DOHH2 (cell line): ENCODE results near the gene CITED4.

ENCODE experiments used
- H3F3A ChIP-seq: fragments of 200-600 bp; sonication (generic), shearing (Covaris generic); 2 replicates; pipeline ENCODE4 v1.6.0; 2016; ENCODE audit warnings: antibody characterized with exemption, mild to moderate bottlenecking; ENCODE audit not compliant: control insufficient read depth, insufficient read depth
- H3K27ac ChIP-seq: fragments of 200-600 bp; sonication (generic); 2 replicates; pipeline ENCODE4 v1.5.1; 2014; ENCODE audit warnings: low read depth, mild to moderate bottlenecking, low read length, moderate library complexity
- H3K27me3 ChIP-seq: fragments of 200-600 bp; sonication (generic); 2 replicates; pipeline ENCODE4 v1.6.1; 2014; ENCODE audit warnings: mild to moderate bottlenecking, low read length, mixed read lengths; ENCODE audit not compliant: control insufficient read depth
- H3K36me3 ChIP-seq: fragments of 200-600 bp; sonication (generic); 2 replicates; pipeline ENCODE4 v1.6.1; 2014; ENCODE audit warnings: mild to moderate bottlenecking, low read length, moderate library complexity, mixed read lengths; ENCODE audit not compliant: control insufficient read depth
- H3K4me1 ChIP-seq: fragments of 200-600 bp; sonication (generic); 2 replicates; pipeline ENCODE4 v1.6.1; 2014; ENCODE audit warnings: mild to moderate bottlenecking, low read length, mixed read lengths; ENCODE audit not compliant: control insufficient read depth
- H3K4me2 ChIP-seq: fragments of 200-600 bp; sonication (generic); 2 replicates; pipeline ENCODE4 v1.6.0; 2014; ENCODE audit warnings: mild to moderate bottlenecking, low read length, moderate library complexity
- H3K4me3 ChIP-seq: fragments of 200-600 bp; sonication (generic); 2 replicates; pipeline ENCODE4 v1.5.1; 2014; ENCODE audit warnings: mild to moderate bottlenecking, low read length, mixed read lengths
- H3K79me2 ChIP-seq: fragments of 200-600 bp; sonication (generic); 2 replicates; pipeline ENCODE4 v1.6.1; 2014; ENCODE audit warnings: mild to moderate bottlenecking, low read length, mixed read lengths; ENCODE audit not compliant: control insufficient read depth
- H3K9me2 ChIP-seq: fragments of 200-600 bp; sonication (generic); replicated peaks from 2 replicates; pipeline ENCODE4 v1.6.1; 2014; ENCODE audit warnings: mild to moderate bottlenecking, low read length, mixed read lengths; ENCODE audit not compliant: control insufficient read depth
- H3K9me3 ChIP-seq: fragments of 200-600 bp; sonication (generic); 2 replicates; pipeline ENCODE4 v1.6.1; 2014; ENCODE audit warnings: antibody characterized with exemption, low read length, mixed read lengths; ENCODE audit not compliant: control insufficient read depth, insufficient read depth
- H4K20me1 ChIP-seq: fragments of 200-600 bp; sonication (generic); 2 replicates; pipeline ENCODE4 v1.6.0; 2014; ENCODE audit warnings: low read depth, mild to moderate bottlenecking, antibody characterized with exemption, low read length, moderate library complexity; ENCODE audit not compliant: control insufficient read depth, insufficient read depth
- CTCF ChIP-seq: fragments of 200-600 bp; sonication (generic); IDR thresholded peaks from one replicate; pipeline ENCODE4 v1.5.1; 2014; ENCODE audit warnings: antibody characterized with exemption, mild to moderate bottlenecking, low read depth, low read length; ENCODE audit not compliant: poor library complexity, severe bottlenecking
- EZH2phosphoT487 ChIP-seq: fragments of 200-600 bp; sonication (generic); IDR thresholded peaks from 2 replicates; pipeline ENCODE4 v1.6.1; 2017; ENCODE audit warnings: borderline replicate concordance, mild to moderate bottlenecking, antibody characterized with exemption, low read length, moderate library complexity, mixed read lengths

Gene CITED4

DNA sequence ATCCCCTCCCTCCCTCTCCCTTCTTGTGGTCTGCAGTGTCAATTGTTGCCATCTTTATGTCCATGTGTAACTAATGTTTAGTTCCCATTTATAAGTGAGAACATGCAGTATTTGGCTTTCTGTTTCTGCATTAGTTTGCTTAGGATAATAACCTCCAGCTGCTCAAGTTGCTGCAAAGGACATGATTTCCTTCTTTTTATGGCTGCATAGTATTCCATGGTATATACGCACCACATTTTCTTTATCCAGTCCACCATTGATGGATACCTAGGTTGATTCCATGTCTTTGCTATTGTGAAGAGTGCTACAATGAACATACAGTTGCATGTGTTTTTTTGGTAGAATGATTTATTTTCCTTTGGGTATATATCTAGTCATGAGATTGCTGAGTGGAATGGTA, 16.3 kb downstream of the CITED4 start:
- Histone ChIP-seq H3K79me2 (no peaks in the 10 kb centered on the region), H3K9me3 (no peaks in the 10 kb centered on the region), H3K27me3 (peaks cover 3% of the 10 kb centered on the region; the same call in 1 of the 2 replicates), H3K4me3 (no peak overlapping the region), H3K4me1 (peaks cover 4% of the 10 kb centered on the region; the same call in 1 of the 2 replicates), H3K27ac (no peak overlapping the region), H3K4me2 (no peak overlapping the region), H3K9me2 (no peaks in the 10 kb centered on the region), H4K20me1 (no peaks in the 10 kb centered on the region), H3K36me3 (no peaks in the 10 kb centered on the region), H3F3A (no peaks in the 10 kb centered on the region)
- TF ChIP-seq EZH2phosphoT487, result no peak
- no peak for TF ChIP-seq CTCF

DNA sequence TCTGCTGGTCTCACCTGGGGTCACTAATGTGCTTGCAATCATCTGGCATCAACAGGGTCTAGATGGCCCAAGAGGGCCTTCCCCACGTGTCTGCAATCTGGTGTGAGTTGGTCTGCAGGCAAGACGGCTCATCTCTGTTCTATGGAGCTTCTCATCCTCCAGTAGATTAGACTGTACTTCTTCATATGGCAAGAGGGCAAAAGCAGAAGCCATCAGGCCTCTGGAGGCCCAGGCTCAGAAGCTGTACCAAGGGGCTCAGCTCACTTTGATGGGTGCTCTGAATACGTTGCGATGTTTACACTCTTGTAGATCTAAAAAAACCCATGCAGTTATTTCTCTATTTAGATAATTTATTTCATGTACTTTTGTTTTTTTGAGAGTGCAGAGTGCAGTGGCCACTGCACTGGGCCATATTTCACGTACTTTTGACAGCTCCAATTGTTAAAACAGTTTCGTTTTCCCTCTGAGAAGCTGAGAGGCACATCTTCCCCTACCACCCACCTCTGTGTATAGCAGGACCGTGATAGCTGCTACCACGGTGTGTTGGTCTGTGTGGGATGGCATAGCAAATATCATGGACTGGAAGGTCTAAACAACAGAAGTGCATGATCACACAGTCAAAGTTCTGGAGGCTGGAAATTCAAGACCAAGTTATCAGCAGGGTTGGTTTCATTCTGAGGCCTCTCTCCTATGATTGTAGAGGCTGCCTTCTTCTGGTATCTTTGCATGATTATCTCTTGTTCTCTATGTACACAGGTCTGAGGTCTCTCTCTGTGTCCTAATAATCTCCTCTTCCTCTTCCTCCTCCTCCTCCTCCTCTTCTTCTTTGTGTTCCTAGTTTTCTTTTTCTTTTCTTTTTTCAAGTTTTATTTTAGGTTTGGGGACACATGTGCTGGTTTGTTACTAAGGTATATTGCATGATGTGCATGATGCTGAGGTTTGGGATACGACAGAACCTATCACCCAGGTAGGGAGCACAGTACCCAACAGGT, 17.0 kb downstream of the CITED4 start:
- no peak overlapping the region for H3K4me2 ChIP-seq
- H3K4me3 ChIP-seq, result no peak overlapping the region
- TF ChIP-seq CTCF (no peak), EZH2phosphoT487 (no peak)
- H3K9me3 ChIP-seq, result no peaks in the 10 kb centered on the region
- no peak overlapping the region for H3K27ac ChIP-seq
- no peaks in the 10 kb centered on the region for H3K79me2 ChIP-seq
- no peaks in the 10 kb centered on the region for H3K36me3 ChIP-seq
- no peaks in the 10 kb centered on the region for H3F3A ChIP-seq
- no peaks in the 10 kb centered on the region for H3K9me2 ChIP-seq
- no peaks in the 10 kb centered on the region for H4K20me1 ChIP-seq
- peaks cover 4% of the 10 kb centered on the region; the same call in 1 of the 2 replicates for H3K4me1 ChIP-seq
- peaks cover 3% of the 10 kb centered on the region; the same call in 1 of the 2 replicates for H3K27me3 ChIP-seq

- Histone ChIP-seq H3K79me2 (no peaks in the 10 kb centered on the region), H3K36me3 (no peaks in the 10 kb centered on the region), H3K4me3 (no peak overlapping the region), H3F3A (no peaks in the 10 kb centered on the region), H3K4me1 (no peaks in the 10 kb centered on the region), H3K9me3 (no peaks in the 10 kb centered on the region), H3K27ac (no peak overlapping the region), H3K27me3 (peaks cover 3% of the 10 kb centered on the region; the same call in 1 of the 2 replicates), H3K4me2 (no peak overlapping the region), H4K20me1 (no peaks in the 10 kb centered on the region), H3K9me2 (no peaks in the 10 kb centered on the region)
- TF ChIP-seq EZH2phosphoT487, result no peak
- TF ChIP-seq CTCF, result no peak
These were observed 18.1 kb downstream of the CITED4 start for GRCh38 chr1:40844079-40844478.
